HCT116 (cell line): ENCODE results near the gene PIPOX. TPM values are rescaled to one million over a fixed set of nuclear protein-coding genes. Genes with fewer than 3 reads are reported as not detected.

Experiments
- ATAC-seq: fragments of 200-7000 bp; cut with Tn5 transposase; 2 replicates; pipeline ENCODE4 v1.9.1; 2020; ENCODE audit warnings: mild to moderate bottlenecking, moderate library complexity
- BruUV-seq: library from RNA; stranded (reverse); fragments of 400-500 nt; replicated peaks from 2 replicates; lab custom pipeline; 2021; lab: Mats Ljungman, UMichigan
- CTCF ChIA-PET: fragments of 300-600 bp; sonication (Branson Sonifier 250); formaldehyde crosslinking; loops from one replicate; lab custom pipeline; 2021; ENCODE audit warnings: antibody characterized with exemption; lab: Charles Lee
- POLR2A ChIA-PET: fragments of 300-600, 350-600 bp; sonication (Branson Sonifier 250); formaldehyde crosslinking; loops from one replicate; lab custom pipeline; 2021; ENCODE audit warnings: antibody characterized with exemption; lab: Charles Lee
- RAD21 ChIA-PET, 2 experiments: fragments of 300-600 bp; sonication (Branson Sonifier 250); formaldehyde crosslinking; loops; one replicate each; lab custom pipeline; 2023; ENCODE audit warnings: low total read pairs in 2 of 2; ENCODE audit not compliant: uncharacterized antibody in 2 of 2, unreplicated experiment in 2 of 2, low non-redundant PET in 1 of 2; lab: Charles Lee
- DNase-seq: peaks from one replicate; pipeline ENCODE4 v3.0.0-alpha.2; 2010; ENCODE audit warnings: low read depth, low spot score
- H2AFZ ChIP-seq: fragments of 200-600 bp; shearing (Covaris generic), sonication (generic); 2 replicates; pipeline ENCODE4 v1.6.1; 2017; ENCODE audit warnings: low read depth, mixed run types, mixed read lengths, antibody characterized with exemption, low read length; ENCODE audit not compliant: poor library complexity, severe bottlenecking
- H3K27ac ChIP-seq: 2 replicates; pipeline ENCODE4 v1.5.1; 2012; ENCODE audit warnings: low read depth, low read length
- H3K27me3 ChIP-seq: fragments of 200-600 bp; sonication (generic); 2 replicates; pipeline ENCODE4 v1.6.1; 2016; ENCODE audit warnings: mixed run types, low read length, mixed read lengths; ENCODE audit not compliant: insufficient read depth
- H3K36me3 ChIP-seq, 2 experiments: fragments of 200-500 bp in 1 of 2; fragments of 200-600 bp in 1 of 2; sonication (Bioruptor generic) in 1 of 2; sonication (generic) in 1 of 2; 2 replicates each; pipeline versions ENCODE4 v1.5.1 to v1.6.1; 2014 to 2016; ENCODE audit warnings: low read length in 2 of 2, inconsistent platforms in 1 of 2, mixed read lengths in 1 of 2, mixed run types in 1 of 2; ENCODE audit not compliant: insufficient read depth in 2 of 2, control insufficient read depth in 1 of 2
- H3K4me1 ChIP-seq, 2 experiments: fragments of 200-600 bp in 1 of 2; sonication (generic) in 1 of 2; 2 replicates each; pipeline versions ENCODE4 v1.5.1 to v1.6.1; 2012 to 2017; ENCODE audit warnings: low read length in 2 of 2, inconsistent platforms in 1 of 2, mild to moderate bottlenecking in 1 of 2, mixed read lengths in 1 of 2, mixed run types in 1 of 2, moderate library complexity in 1 of 2; ENCODE audit not compliant: insufficient read depth in 2 of 2, control insufficient read depth in 1 of 2
- H3K4me2 ChIP-seq: fragments of 200-600 bp; sonication (generic); 2 replicates; pipeline ENCODE4 v1.6.1; 2017; ENCODE audit warnings: mixed run types, low read length, mixed read lengths
- H3K4me3 ChIP-seq, 2 experiments: fragments of 200-600 bp in 1 of 2; sonication (generic) in 1 of 2; replicated peaks in 1 of 2; 2 replicates each; pipeline ENCODE4 v1.5.1; 2011 to 2016; ENCODE audit warnings: low read length in 2 of 2, control low read depth in 1 of 2, low read depth in 1 of 2, mild to moderate bottlenecking in 1 of 2, mixed read lengths in 1 of 2, mixed run types in 1 of 2
- H3K79me2 ChIP-seq: fragments of 200-600 bp; sonication (generic); 2 replicates; pipeline ENCODE4 v1.6.1; 2017; ENCODE audit warnings: mild to moderate bottlenecking, mixed run types, low read length, moderate library complexity, mixed read lengths; ENCODE audit not compliant: insufficient read depth
- H3K9ac ChIP-seq: fragments of 200-600 bp; sonication (generic); 2 replicates; pipeline ENCODE4 v1.6.1; 2016; ENCODE audit warnings: low read length, mixed read lengths
- H3K9me2 ChIP-seq: fragments of 200-600 bp; sonication (generic), shearing (Covaris generic); 2 replicates; pipeline ENCODE4 v1.6.1; 2017; ENCODE audit warnings: mixed run types, mild to moderate bottlenecking, moderate library complexity; ENCODE audit not compliant: insufficient read depth
- H3K9me3 ChIP-seq, 2 experiments: fragments of 200-500 bp in 1 of 2; fragments of 200-600 bp in 1 of 2; sonication (Bioruptor generic) in 1 of 2; sonication (generic) in 1 of 2; 2 replicates each; pipeline ENCODE4 v1.6.1; 2014 to 2017; ENCODE audit warnings: low read length in 2 of 2, mixed read lengths in 2 of 2, inconsistent platforms in 1 of 2, low read depth in 1 of 2, mild to moderate bottlenecking in 1 of 2, mixed run types in 1 of 2, moderate library complexity in 1 of 2; ENCODE audit not compliant: control insufficient read depth in 1 of 2, insufficient read depth in 1 of 2
- H4K20me1 ChIP-seq: fragments of 200-600 bp; sonication (generic), shearing (Covaris generic); 2 replicates; pipeline ENCODE4 v1.6.1; 2017; ENCODE audit warnings: mixed run types, mild to moderate bottlenecking, moderate library complexity; ENCODE audit not compliant: insufficient read depth
- CBX3 ChIP-seq: IDR thresholded peaks from 2 replicates; pipeline ENCODE4 v1.6.1; 2012; ENCODE audit warnings: low read depth
- CEBPB ChIP-seq: IDR thresholded peaks from 2 replicates; pipeline ENCODE4 v1.6.1; 2012; ENCODE audit warnings: low read depth
- CTCF ChIP-seq, 3 experiments: fragments of 200-600 bp in 1 of 3; sonication (generic) in 1 of 3; IDR thresholded peaks in 2 of 3; conservative IDR thresholded peaks in 1 of 3; 2 replicates each; pipeline ENCODE4 v1.5.1; 2012 to 2017; ENCODE audit warnings: low read depth in 2 of 3, low read length in 2 of 3, antibody characterized with exemption in 1 of 3, borderline replicate concordance in 1 of 3, control low read depth in 1 of 3, mild to moderate bottlenecking in 1 of 3, mixed read lengths in 1 of 3, mixed run types in 1 of 3, moderate library complexity in 1 of 3; ENCODE audit not compliant: insufficient read depth in 1 of 3
- EGR1 ChIP-seq: IDR thresholded peaks from 2 replicates; pipeline ENCODE4 v1.6.1; 2012; ENCODE audit warnings: low read depth
- ELF1 ChIP-seq: IDR thresholded peaks from 2 replicates; pipeline ENCODE4 v1.6.1; 2012; ENCODE audit warnings: low read depth, borderline replicate concordance
- EZH2 ChIP-seq: fragments of 200-600 bp; sonication (generic); IDR thresholded peaks from 2 replicates; pipeline ENCODE4 v1.6.1; 2017; ENCODE audit warnings: antibody characterized with exemption, mixed run types
- EZH2phosphoT487 ChIP-seq: fragments of 200-600 bp; IDR thresholded peaks from 2 replicates; pipeline ENCODE4 v1.6.1; 2018; ENCODE audit warnings: antibody characterized with exemption, borderline replicate concordance
- FOSL1 ChIP-seq: IDR thresholded peaks from 2 replicates; pipeline ENCODE4 v1.6.1; 2012; ENCODE audit warnings: low read depth
- MAX ChIP-seq: IDR thresholded peaks from 2 replicates; pipeline ENCODE4 v1.6.1; 2012
- POLR2A ChIP-seq: IDR thresholded peaks from 2 replicates; pipeline ENCODE4 v1.7.0; 2011; ENCODE audit warnings: borderline replicate concordance; ENCODE audit not compliant: insufficient read depth, insufficient read length; ENCODE audit errors: extremely low read depth
- POLR2AphosphoS5 ChIP-seq: IDR thresholded peaks from 2 replicates; pipeline ENCODE4 v1.6.1; 2011; ENCODE audit warnings: mild to moderate bottlenecking, low read depth, low read length, moderate library complexity
- RAD21 ChIP-seq: IDR thresholded peaks from 2 replicates; pipeline ENCODE4 v1.6.1; 2012; ENCODE audit warnings: low read depth, mild to moderate bottlenecking
- REST ChIP-seq: IDR thresholded peaks from 2 replicates; pipeline ENCODE4 v1.6.1; 2012; ENCODE audit warnings: low read depth
- SP1 ChIP-seq: IDR thresholded peaks from 2 replicates; pipeline ENCODE4 v1.6.1; 2012; ENCODE audit warnings: low read depth
- SRF ChIP-seq: IDR thresholded peaks from 2 replicates; pipeline ENCODE4 v1.6.1; 2012; ENCODE audit warnings: low read depth
- TCF7L2 ChIP-seq: IDR thresholded peaks from 2 replicates; pipeline ENCODE4 v1.7.0; 2011; ENCODE audit warnings: borderline replicate concordance, inconsistent platforms; ENCODE audit not compliant: insufficient read depth, insufficient read length; ENCODE audit errors: extremely low read depth
- YY1 ChIP-seq: IDR thresholded peaks from 2 replicates; pipeline ENCODE4 v1.6.1; 2011; ENCODE audit warnings: low read length, low read depth, moderate library complexity, mild to moderate bottlenecking; ENCODE audit not compliant: insufficient replicate concordance; ENCODE audit errors: extremely low read depth
- ZBTB33 ChIP-seq: IDR thresholded peaks from 2 replicates; pipeline ENCODE4 v1.6.1; 2011; ENCODE audit warnings: mild to moderate bottlenecking, low read length, moderate library complexity; ENCODE audit not compliant: insufficient replicate concordance; ENCODE audit errors: extremely low read depth
- ZFX ChIP-seq: fragments of 450-650 bp; IDR thresholded peaks from 2 replicates; pipeline ENCODE4 v1.6.1; 2017
- ZNF274 ChIP-seq: fragments of 200-500 bp; sonication (Bioruptor generic); IDR thresholded peaks from 2 replicates; pipeline ENCODE4 v1.6.1; 2014; ENCODE audit warnings: mild to moderate bottlenecking, low read depth, low read length, inconsistent platforms
- intact Hi-C: fragments of 100-400 bp; cut with micrococcal nuclease; formaldehyde crosslinking; loops from 2 replicates; pipeline ENCODE4 v1.10.0; 2022
- total RNA-seq: library from RNA; stranded (reverse); gene quantifications from one replicate; pipeline ENCODE4 v1.2.1, GENCODE V29; 2021; ENCODE audit not compliant: unreplicated experiment

Gene PIPOX
- total RNA-seq, 1 experiment from 2014 or later, result 1.8 TPM

GRCh38 chr17:28999206-28999605, 43.7 kb upstream of the PIPOX start:
- Histone ChIP-seq H3K4me3 (no peak overlapping the region), H2AFZ (no peak overlapping the region), H3K79me2 (no peaks in the 10 kb centered on the region), H4K20me1 (no peaks in the 10 kb centered on the region), H3K4me1 (peaks cover 3 to 4% of the 10 kb centered on the region in 2 experiments; a peak in 1 of 4 replicates), H3K9me3 (no peaks in the 10 kb centered on the region), H3K27me3 (peaks cover 45% of the 10 kb centered on the region; the same call in 1 of the 2 replicates), H3K9ac (no peak overlapping the region), H3K9me2 (no peaks in the 10 kb centered on the region), H3K36me3 (no peaks in the 10 kb centered on the region), H3K4me2 (no peak overlapping the region), H3K27ac (no peak overlapping the region)
- RAD21 ChIA-PET, result no interaction called here
- intact Hi-C loops, result no loop called here
- ATAC-seq, result no peak
- TF ChIP-seq FOSL1 (no peak), MAX (no peak), YY1 (no peak), ELF1 (no peak), RAD21 (no peak), SRF (no peak), CEBPB (no peak), ZNF274 (no peak), CTCF (IDR thresholded peaks at IDR 0.05 in 2 of 3, conservative IDR thresholded peaks at IDR 0.05 in 1 of 3; ENCODE audit: borderline replicate concordance in 1 of 3, insufficient read depth in 1 of 3, low read depth in 2 of 3, low read length in 2 of 3) (no peak), SP1 (no peak), POLR2AphosphoS5 (no peak), ZFX (no peak), REST (no peak), ZBTB33 (no peak), EZH2 (no peak), CBX3 (no peak), POLR2A (no peak), TCF7L2 (no peak), EGR1 (no peak), EZH2phosphoT487 (no peak)
- no TSS peak for BruUV-seq
- POLR2A ChIA-PET, result no interaction called here
- CTCF ChIA-PET, result no interaction called here
- DNase-seq, result no peak
